CD4-positive, alpha-beta T cell (primary cell): ENCODE results near the gene SLC23A2. TPM values are rescaled to one million over a fixed set of nuclear protein-coding genes. Genes with fewer than 3 reads are reported as not detected.

Experiments
- ATAC-seq: fragments of 200-7000 bp; cut with Tn5 transposase; one replicate; pipeline ENCODE4 v1.10.0; 2022; ENCODE audit warnings: mild to moderate bottlenecking; ENCODE audit not compliant: poor library complexity
- CTCF ChIA-PET: fragments of 350-600 bp; sonication (Branson Sonifier 250); formaldehyde crosslinking; loops from one replicate; lab custom pipeline; 2021; ENCODE audit warnings: antibody characterized with exemption, inconsistent platforms; lab: Charles Lee
- POLR2A ChIA-PET: fragments of 350-600 bp; sonication (Branson Sonifier 250); formaldehyde crosslinking; loops from one replicate; lab custom pipeline; 2021; ENCODE audit warnings: antibody characterized with exemption, inconsistent platforms; lab: Charles Lee
- DNase-seq, 14 experiments: peaks; one replicate each; pipeline ENCODE4 v3.0.0-alpha.2; 2013 to 2020; ENCODE audit warnings: mixed read lengths in 2 of 14
- H3K27ac ChIP-seq, 2 donors: one replicate each; pipeline versions ENCODE4 v1.5.1 to v1.7.0; 2013; ENCODE audit warnings: low read length in 2 of 2, low read depth in 1 of 2, mild to moderate bottlenecking in 1 of 2
- H3K27me3 ChIP-seq, 2 experiments: 1 replicate in 1 of 2; 2 replicates in 1 of 2; pipeline versions ENCODE4 v1.6.1 to v1.7.0; 2013; ENCODE audit warnings: low read length in 2 of 2, control low read depth in 1 of 2, mild to moderate bottlenecking in 1 of 2, moderate library complexity in 1 of 2; ENCODE audit not compliant: insufficient read depth in 2 of 2, control insufficient read depth in 1 of 2
- H3K36me3 ChIP-seq: one replicate; pipeline ENCODE4 v1.6.1; 2013; ENCODE audit warnings: low read length, control low read depth; ENCODE audit not compliant: insufficient read depth
- H3K4me1 ChIP-seq: one replicate; pipeline ENCODE4 v1.6.1; 2013; ENCODE audit warnings: low read length, control low read depth; ENCODE audit not compliant: insufficient read depth
- H3K4me3 ChIP-seq: one replicate; pipeline ENCODE4 v1.5.1; 2013; ENCODE audit warnings: mild to moderate bottlenecking, low read length, moderate library complexity
- H3K9me3 ChIP-seq, 2 experiments: 1 replicate in 1 of 2; 2 replicates in 1 of 2; pipeline versions ENCODE4 v1.6.1 to v1.7.0; 2013; ENCODE audit warnings: low read length in 2 of 2, mild to moderate bottlenecking in 2 of 2, control low read depth in 1 of 2, moderate library complexity in 1 of 2; ENCODE audit not compliant: control insufficient read depth in 1 of 2, insufficient read depth in 1 of 2
- H3K27ac Mint-ChIP-seq: one replicate; pipeline ENCODE4 v1.8.0; 2020; ENCODE audit warnings: mixed read lengths
- H3K27me3 Mint-ChIP-seq: one replicate; pipeline ENCODE4 v1.8.0; 2021; ENCODE audit warnings: mixed read lengths
- H3K36me3 Mint-ChIP-seq: one replicate; pipeline ENCODE4 v1.8.0; 2021; ENCODE audit warnings: low read depth, mixed read lengths
- H3K4me1 Mint-ChIP-seq: one replicate; pipeline ENCODE4 v1.8.0; 2021; ENCODE audit warnings: low read depth, mixed read lengths
- H3K4me3 Mint-ChIP-seq: one replicate; pipeline ENCODE4 v1.8.0; 2020; ENCODE audit warnings: mild to moderate bottlenecking, mixed read lengths
- H3K9me3 Mint-ChIP-seq: one replicate; pipeline ENCODE4 v1.8.0; 2020; ENCODE audit warnings: mixed read lengths
- intact Hi-C, 2 experiments: fragments of 100-400 bp; cut with DNase I in 1 of 2; cut with micrococcal nuclease in 1 of 2; formaldehyde crosslinking; loops; one replicate each; pipeline versions ENCODE4 v1.15.1 to v1.9.0; 2023 to 2025; cut with DNase I, micrococcal nuclease
- total RNA-seq, 174 experiments: library from RNA in 2 of 174; stranded (reverse) in 2 of 174; gene quantifications; one replicate each; pipeline ENCODE4 v1.2.3 and lab custom pipeline; 2021 to 2026
- TF ChIP-seq, protein P1 (sequence below): fragments of 200-600 bp; IDR thresholded peaks from one replicate; pipeline ENCODE4 v1.8.0; 2022; ENCODE audit warnings: antibody characterized with exemption, mild to moderate bottlenecking

Gene SLC23A2
- total RNA-seq, 2 experiments from 2014 or later, result 22.8 to 23.0 TPM

GRCh38 chr20:4936392-4936850 lies 64.9 kb downstream of the SLC23A2 start:
- Histone ChIP-seq H3K27ac (no peak overlapping the region), H3K4me3 (no peak overlapping the region), H3K9me3 (no peaks in the 10 kb centered on the region), H3K36me3 (peaks cover 12% of the 10 kb centered on the region), H3K4me1 (no peaks in the 10 kb centered on the region), H3K27me3 (no peaks in the 10 kb centered on the region)
- H3K27me3 Mint-ChIP-seq, result no peaks in the 10 kb centered on the region
- CTCF ChIA-PET, result no interaction called here
- no peaks in the 10 kb centered on the region for H3K4me1 Mint-ChIP-seq
- peaks cover 26% of the 10 kb centered on the region for H3K36me3 Mint-ChIP-seq
- intact Hi-C loops, result no loop called here
- H3K9me3 Mint-ChIP-seq, result no peaks in the 10 kb centered on the region
- TF ChIP-seq, protein P1, sequence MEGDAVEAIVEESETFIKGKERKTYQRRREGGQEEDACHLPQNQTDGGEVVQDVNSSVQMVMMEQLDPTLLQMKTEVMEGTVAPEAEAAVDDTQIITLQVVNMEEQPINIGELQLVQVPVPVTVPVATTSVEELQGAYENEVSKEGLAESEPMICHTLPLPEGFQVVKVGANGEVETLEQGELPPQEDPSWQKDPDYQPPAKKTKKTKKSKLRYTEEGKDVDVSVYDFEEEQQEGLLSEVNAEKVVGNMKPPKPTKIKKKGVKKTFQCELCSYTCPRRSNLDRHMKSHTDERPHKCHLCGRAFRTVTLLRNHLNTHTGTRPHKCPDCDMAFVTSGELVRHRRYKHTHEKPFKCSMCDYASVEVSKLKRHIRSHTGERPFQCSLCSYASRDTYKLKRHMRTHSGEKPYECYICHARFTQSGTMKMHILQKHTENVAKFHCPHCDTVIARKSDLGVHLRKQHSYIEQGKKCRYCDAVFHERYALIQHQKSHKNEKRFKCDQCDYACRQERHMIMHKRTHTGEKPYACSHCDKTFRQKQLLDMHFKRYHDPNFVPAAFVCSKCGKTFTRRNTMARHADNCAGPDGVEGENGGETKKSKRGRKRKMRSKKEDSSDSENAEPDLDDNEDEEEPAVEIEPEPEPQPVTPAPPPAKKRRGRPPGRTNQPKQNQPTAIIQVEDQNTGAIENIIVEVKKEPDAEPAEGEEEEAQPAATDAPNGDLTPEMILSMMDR, result no peak
- DNase-seq (no peak), ATAC-seq (no peak)
- POLR2A ChIA-PET, result no interaction called here
- no peak overlapping the region for H3K27ac Mint-ChIP-seq
- H3K4me3 Mint-ChIP-seq, result no peak overlapping the region

- H3K4me1 Mint-ChIP-seq, result no peaks in the 10 kb centered on the region
- H3K4me3 ChIP-seq, result no peak overlapping the region
- no peaks in the 10 kb centered on the region for H3K4me1 ChIP-seq
- no peak overlapping the region for H3K4me3 Mint-ChIP-seq
- no peaks in the 10 kb centered on the region for H3K27me3 Mint-ChIP-seq
- peaks cover 26% of the 10 kb centered on the region for H3K36me3 ChIP-seq
- POLR2A ChIA-PET, result no interaction called here
- peaks cover 53% of the 10 kb centered on the region for H3K36me3 Mint-ChIP-seq
- TF ChIP-seq, protein P1, result no peak
- H3K27me3 ChIP-seq, result no peaks in the 10 kb centered on the region
- H3K9me3 ChIP-seq, result no peaks in the 10 kb centered on the region
- no peak overlapping the region for H3K27ac ChIP-seq
- no peak for ATAC-seq
- H3K9me3 Mint-ChIP-seq, result no peaks in the 10 kb centered on the region
- CTCF ChIA-PET, result no interaction called here
- H3K27ac Mint-ChIP-seq, result no peak overlapping the region
- no peak for DNase-seq
- intact Hi-C loops, result no loop called here
These were observed 69.2 kb downstream of the SLC23A2 start for GRCh38 chr20:4932061-4932460.

- ATAC-seq, result no peak
- peaks cover 62% of the 10 kb centered on the region for H3K36me3 Mint-ChIP-seq
These were observed 71.5 kb downstream of the SLC23A2 start for GRCh38 chr20:4929686-4930397.

More at GRCh38 chr20:4929686-4930397, 71.5 kb downstream of the SLC23A2 start:
- no peak for DNase-seq
- H3K27me3 ChIP-seq, result no peaks in the 10 kb centered on the region
- TF ChIP-seq, protein P1, result no peak
- no peaks in the 10 kb centered on the region for H3K9me3 ChIP-seq
- H3K36me3 ChIP-seq, result peaks cover 32% of the 10 kb centered on the region
- CTCF ChIA-PET, result interaction anchor here (0.9 kb wide), 1 partner anchor 316 kb away, joined by 3 read pairs; no protein-coding TSS in a partner anchor
- Mint-ChIP-seq H3K27ac (no peak overlapping the region), H3K9me3 (no peaks in the 10 kb centered on the region), H3K27me3 (no peaks in the 10 kb centered on the region), H3K4me3 (no peak overlapping the region), H3K4me1 (peaks cover 8% of the 10 kb centered on the region)
- no peak overlapping the region for H3K27ac ChIP-seq
- intact Hi-C loops, result no loop called here
- no peak overlapping the region for H3K4me3 ChIP-seq
- no peaks in the 10 kb centered on the region for H3K4me1 ChIP-seq
- POLR2A ChIA-PET, result no interaction called here
